Measurements from ENCODE around the gene MBOAT2.
"Not testable (repeated sequence)": the region's sequence is repeated elsewhere in the genome, so short reads cannot be mapped to it uniquely, and the experiment has no call there.

The MBOAT2 gene

DNA sequence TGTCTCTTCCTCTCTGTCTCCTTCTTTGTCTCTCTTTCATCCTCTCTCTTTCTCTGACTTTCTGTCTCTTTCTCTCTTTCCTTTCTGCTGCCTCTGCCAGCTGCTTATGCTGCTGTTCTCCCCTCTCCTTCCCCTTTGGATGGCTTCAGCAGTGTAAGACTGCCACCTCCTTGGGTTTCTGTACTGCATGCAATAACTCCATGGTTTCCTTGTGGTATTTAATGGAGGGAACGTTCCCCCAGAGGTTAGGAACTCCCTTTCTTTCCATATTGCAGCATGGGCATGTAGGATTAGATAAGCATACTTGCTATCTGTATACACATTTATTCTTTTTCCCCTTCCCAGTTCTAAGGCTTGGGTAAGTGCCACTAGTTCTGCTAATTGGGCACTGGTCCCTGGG lies 106.3 kb downstream of the MBOAT2 start:
- not testable (repeated sequence) for H3K27ac ChIP-seq; H2AFZ ChIP-seq (ENCODE audit: low read depth); H3K4me1 ChIP-seq (ENCODE audit: low read depth, poor library complexity, severe bottlenecking); H3K4me3 ChIP-seq (IDR thresholded peaks at IDR 0.05; ENCODE audit: insufficient read depth, low read depth, low read length); H4K20me1 ChIP-seq (ENCODE audit: insufficient read depth); H3K4me2 ChIP-seq; H3K79me2 ChIP-seq (ENCODE audit: insufficient read depth, low read depth); H3K36me3 ChIP-seq (ENCODE audit: insufficient read depth); H3K9ac ChIP-seq; H3K27me3 ChIP-seq (ENCODE audit: insufficient read depth, low read depth)

DNA sequence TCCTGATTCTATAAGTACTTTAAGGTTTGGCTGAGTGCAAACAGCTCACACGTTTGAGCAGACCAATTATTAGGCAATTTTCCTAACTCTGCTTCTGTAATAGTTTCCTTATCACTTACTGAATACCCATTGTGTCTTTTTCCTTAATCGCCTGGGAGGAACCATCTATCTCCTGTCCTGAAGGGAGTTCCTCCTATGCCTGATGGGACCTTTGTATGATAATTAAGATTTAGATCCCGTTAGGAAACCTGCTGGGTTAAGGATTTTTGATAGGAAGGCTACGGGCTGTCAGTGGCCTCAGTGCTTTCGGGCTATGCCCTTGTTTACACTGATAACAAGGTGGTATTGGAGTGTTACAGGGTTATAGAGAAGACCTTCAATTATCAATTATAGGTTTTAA lies 106.8 kb downstream of the MBOAT2 start:
- not testable (repeated sequence) for H4K20me1 ChIP-seq (ENCODE audit: insufficient read depth); H3K27me3 ChIP-seq (ENCODE audit: insufficient read depth, low read depth); H3K4me2 ChIP-seq; H3K4me3 ChIP-seq (IDR thresholded peaks at IDR 0.05; ENCODE audit: insufficient read depth, low read depth, low read length); H3K79me2 ChIP-seq (ENCODE audit: insufficient read depth, low read depth); H3K4me1 ChIP-seq (ENCODE audit: low read depth, poor library complexity, severe bottlenecking); H3K9ac ChIP-seq; H2AFZ ChIP-seq (ENCODE audit: low read depth); H3K36me3 ChIP-seq (ENCODE audit: insufficient read depth); H3K27ac ChIP-seq

DNA sequence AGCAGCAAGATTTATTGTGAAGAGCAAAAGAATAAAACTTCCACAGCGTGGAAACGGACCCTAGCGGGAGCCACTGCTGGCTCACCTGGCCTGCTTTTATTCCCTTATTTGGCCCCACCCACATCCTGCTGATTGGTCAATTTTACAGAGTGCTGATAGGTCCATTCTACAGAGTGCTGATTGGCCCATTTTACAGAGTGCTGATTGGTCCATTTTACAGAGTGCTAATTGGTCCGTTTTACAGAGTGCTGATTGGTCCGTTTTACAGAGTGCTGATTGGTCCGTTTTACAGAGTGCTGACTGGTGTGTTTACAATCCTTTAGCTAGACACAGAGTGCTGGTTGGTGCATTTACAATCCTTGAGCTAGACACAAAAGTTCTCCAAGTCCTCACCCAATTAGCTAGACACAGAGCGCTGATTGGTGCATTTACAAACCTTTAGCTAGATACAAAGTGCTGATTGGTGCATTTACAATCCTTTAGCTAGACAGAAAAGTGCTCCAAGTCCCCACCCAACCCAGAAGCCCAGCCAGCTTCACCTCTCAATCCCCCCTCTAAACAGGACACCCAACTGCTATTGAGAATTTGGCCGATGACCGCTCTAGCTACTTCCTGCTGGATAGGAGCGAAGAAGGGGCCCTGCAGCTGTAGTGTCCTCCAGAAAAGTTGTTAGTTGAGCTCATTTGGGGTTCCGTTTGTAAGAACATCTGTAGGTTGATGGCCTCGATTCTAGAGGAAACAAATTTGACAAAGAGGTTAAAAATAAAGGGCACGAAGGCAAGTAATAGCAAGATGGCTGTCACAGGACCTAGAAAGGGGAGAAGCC lies 108.2 kb downstream of the MBOAT2 start:
- H4K20me1 ChIP-seq (ENCODE audit: insufficient read depth); H3K4me1 ChIP-seq (ENCODE audit: low read depth, poor library complexity, severe bottlenecking); H3K27ac ChIP-seq; H3K9ac ChIP-seq; H3K4me2 ChIP-seq; H3K36me3 ChIP-seq (ENCODE audit: insufficient read depth); H3K4me3 ChIP-seq (IDR thresholded peaks at IDR 0.05; ENCODE audit: insufficient read depth, low read depth, low read length); H3K27me3 ChIP-seq (ENCODE audit: insufficient read depth, low read depth); H2AFZ ChIP-seq (ENCODE audit: low read depth); H3K79me2 ChIP-seq (ENCODE audit: insufficient read depth, low read depth): not testable (repeated sequence)

DNA sequence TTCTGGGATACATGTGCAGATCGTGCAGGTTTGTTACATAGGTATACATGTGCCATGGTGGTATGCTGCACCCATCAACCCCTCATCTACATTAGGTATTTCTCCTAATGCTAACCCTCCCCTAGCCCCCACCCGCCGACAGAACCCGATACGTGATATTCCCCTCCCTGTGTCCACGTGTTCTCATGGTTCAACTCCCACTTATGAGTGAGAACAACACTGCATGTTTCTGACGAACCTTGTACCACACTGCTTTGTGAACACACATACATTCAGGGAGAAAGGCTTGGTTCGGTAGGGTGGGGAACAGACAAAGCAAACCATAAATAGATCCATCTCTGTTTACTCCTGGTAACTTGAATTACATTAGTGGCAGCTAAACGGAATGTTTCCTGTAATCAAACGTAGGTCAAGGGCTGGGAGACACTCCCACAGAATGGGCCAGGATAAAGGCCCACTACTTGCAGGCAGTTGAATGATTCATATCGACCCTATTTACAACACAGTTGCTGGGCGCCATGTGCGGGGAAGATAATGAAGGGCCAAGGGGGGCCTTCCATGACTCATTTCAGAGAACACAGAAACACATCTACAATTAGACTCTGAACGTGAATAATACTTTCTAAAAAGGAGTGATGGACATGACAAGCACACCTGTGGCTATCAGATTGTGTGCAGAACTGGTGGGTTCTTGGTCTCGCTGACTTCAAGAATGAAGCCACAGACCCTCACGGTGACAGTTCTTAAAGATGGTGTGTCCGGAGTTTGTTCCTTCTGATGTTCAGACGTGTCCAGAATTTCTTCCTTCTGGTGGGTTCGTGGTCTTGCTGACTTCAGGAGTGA lies 109.3 kb downstream of the MBOAT2 start:
- H3K36me3 ChIP-seq (ENCODE audit: insufficient read depth), result no peaks in the 10 kb centered on the region

DNA sequence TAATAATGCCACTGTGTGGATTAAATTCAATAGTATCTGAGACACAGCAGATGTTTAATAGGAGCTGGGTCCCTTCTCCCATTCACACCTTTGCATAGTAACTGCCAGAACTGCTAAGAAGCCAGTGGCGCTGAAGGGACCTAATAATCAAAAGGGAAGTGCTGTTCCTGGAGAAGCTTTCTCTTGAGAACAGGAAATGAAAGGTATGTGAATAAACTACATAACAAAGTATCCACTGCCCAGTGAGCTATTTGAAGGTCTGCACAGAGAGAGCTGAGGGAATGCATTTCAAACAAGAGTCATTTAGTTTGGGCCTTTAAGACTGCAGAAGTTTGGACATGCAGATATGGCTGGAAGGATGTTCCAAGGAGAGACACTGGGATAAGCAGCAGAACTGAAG lies 110.0 kb downstream of the MBOAT2 start:
- Histone ChIP-seq H3K4me2 (no peak overlapping the region), H3K27ac (no peak overlapping the region), H3K27me3 (ENCODE audit: insufficient read depth, low read depth) (no peaks in the 10 kb centered on the region), H3K79me2 (ENCODE audit: insufficient read depth, low read depth) (no peaks in the 10 kb centered on the region), H2AFZ (ENCODE audit: low read depth) (no peak overlapping the region), H3K4me1 (ENCODE audit: low read depth, poor library complexity, severe bottlenecking) (no peaks in the 10 kb centered on the region), H4K20me1 (ENCODE audit: insufficient read depth) (no peaks in the 10 kb centered on the region), H3K36me3 (ENCODE audit: insufficient read depth) (no peaks in the 10 kb centered on the region), H3K9ac (no peak overlapping the region), H3K4me3 (IDR thresholded peaks at IDR 0.05; ENCODE audit: insufficient read depth, low read depth, low read length) (no peak overlapping the region)
- TF ChIP-seq, protein P1, sequence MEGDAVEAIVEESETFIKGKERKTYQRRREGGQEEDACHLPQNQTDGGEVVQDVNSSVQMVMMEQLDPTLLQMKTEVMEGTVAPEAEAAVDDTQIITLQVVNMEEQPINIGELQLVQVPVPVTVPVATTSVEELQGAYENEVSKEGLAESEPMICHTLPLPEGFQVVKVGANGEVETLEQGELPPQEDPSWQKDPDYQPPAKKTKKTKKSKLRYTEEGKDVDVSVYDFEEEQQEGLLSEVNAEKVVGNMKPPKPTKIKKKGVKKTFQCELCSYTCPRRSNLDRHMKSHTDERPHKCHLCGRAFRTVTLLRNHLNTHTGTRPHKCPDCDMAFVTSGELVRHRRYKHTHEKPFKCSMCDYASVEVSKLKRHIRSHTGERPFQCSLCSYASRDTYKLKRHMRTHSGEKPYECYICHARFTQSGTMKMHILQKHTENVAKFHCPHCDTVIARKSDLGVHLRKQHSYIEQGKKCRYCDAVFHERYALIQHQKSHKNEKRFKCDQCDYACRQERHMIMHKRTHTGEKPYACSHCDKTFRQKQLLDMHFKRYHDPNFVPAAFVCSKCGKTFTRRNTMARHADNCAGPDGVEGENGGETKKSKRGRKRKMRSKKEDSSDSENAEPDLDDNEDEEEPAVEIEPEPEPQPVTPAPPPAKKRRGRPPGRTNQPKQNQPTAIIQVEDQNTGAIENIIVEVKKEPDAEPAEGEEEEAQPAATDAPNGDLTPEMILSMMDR (conservative IDR thresholded peaks at IDR 0.05; ENCODE audit: low read depth, low read length), result no peak

More for the DNA sequence above, 109.3 kb downstream of the MBOAT2 start:
- Histone ChIP-seq H3K27ac (no peak overlapping the region), H4K20me1 (ENCODE audit: insufficient read depth) (no peaks in the 10 kb centered on the region), H3K4me2 (no peak overlapping the region), H3K4me3 (IDR thresholded peaks at IDR 0.05; ENCODE audit: insufficient read depth, low read depth, low read length) (no peak overlapping the region), H3K79me2 (ENCODE audit: insufficient read depth, low read depth) (no peaks in the 10 kb centered on the region), H3K9ac (no peak overlapping the region), H3K27me3 (ENCODE audit: insufficient read depth, low read depth) (no peaks in the 10 kb centered on the region), H3K4me1 (ENCODE audit: low read depth, poor library complexity, severe bottlenecking) (no peaks in the 10 kb centered on the region), H2AFZ (ENCODE audit: low read depth) (no peak overlapping the region)
- TF ChIP-seq, protein P1 (conservative IDR thresholded peaks at IDR 0.05; ENCODE audit: low read depth, low read length), result no peak

Data from KMS-11 (cell line).